NB4 (cell line): ENCODE measurements around the gene DAG1.

Experiments used
- DNase-seq: peaks from one replicate; pipeline ENCODE4 v3.0.0; 2010; ENCODE audit warnings: low read depth
- H3K4me3 ChIP-seq: one replicate; pipeline ENCODE4 v1.5.1; 2011; ENCODE audit warnings: mild to moderate bottlenecking, low read depth, low read length, moderate library complexity
- CTCF ChIP-seq: IDR thresholded peaks from one replicate; pipeline ENCODE4 v1.5.1; 2012; ENCODE audit warnings: low read depth, low read length
- MAX ChIP-seq: IDR thresholded peaks from 2 replicates; pipeline ENCODE4 v1.6.1; 2011; ENCODE audit warnings: low read depth, low read length
- MYC ChIP-seq: IDR thresholded peaks from 2 replicates; pipeline ENCODE4 v1.6.1; 2011; ENCODE audit warnings: low read depth, low read length
- POLR2A ChIP-seq: IDR thresholded peaks from 2 replicates; pipeline ENCODE4 v1.6.1; 2011; ENCODE audit warnings: mild to moderate bottlenecking; ENCODE audit not compliant: insufficient read length; ENCODE audit errors: extremely low read depth

DAG1 gene

GRCh38 chr3:49428752-49429080 is 41.4 kb upstream of the DAG1 start:
- peak; percentile 34 for DNase-seq
- TF ChIP-seq POLR2A (no peak), CTCF (no peak), MYC (no peak), MAX (no peak)
- peak overlapping the region; percentile 76 for H3K4me3 ChIP-seq

GRCh38 chr3:49434731-49435130 is 35.3 kb upstream of the DAG1 start:
- H3K4me3 ChIP-seq: no peak overlapping the region
- no peak for DNase-seq
- TF ChIP-seq CTCF (no peak), POLR2A (no peak), MAX (no peak), MYC (no peak)

- DNase-seq: no peak
- TF ChIP-seq MAX (no peak), MYC (no peak), CTCF (no peak), POLR2A (no peak)
- no peak overlapping the region for H3K4me3 ChIP-seq
These were observed 24.7 kb upstream of the DAG1 start for GRCh38 chr3:49445391-49445790.

GRCh38 chr3:49453621-49454020 is 16.4 kb upstream of the DAG1 start:
- TF ChIP-seq MAX: no peak
- no peak for TF ChIP-seq POLR2A
- no peak for TF ChIP-seq CTCF
- no peak for TF ChIP-seq MYC
- H3K4me3 ChIP-seq: no peak overlapping the region
- DNase-seq: no peak

GRCh38 chr3:49454458-49454857 is 15.6 kb upstream of the DAG1 start:
- TF ChIP-seq POLR2A (no peak), CTCF (peak; percentile 13)
- H3K4me3 ChIP-seq: no peak overlapping the region
- DNase-seq: no peak

GRCh38 chr3:49454898-49455681 is 15.0 kb upstream of the DAG1 start:
- no peak overlapping the region for H3K4me3 ChIP-seq
- TF ChIP-seq POLR2A (no peak), CTCF (no peak), MAX (no peak), MYC (no peak)
- DNase-seq: no peak
